Smooth muscle cell (in vitro differentiated cells): Measurements from ENCODE around the gene BTBD10. TPM values are rescaled to one million over a fixed set of nuclear protein-coding genes. Genes with fewer than 3 reads are reported as not detected.

Experiments
- DNase-seq: peaks from one replicate; lab custom pipeline; 2025; ENCODE audit not compliant: unreplicated experiment; lab: John Stamatoyannopoulos, UW
- H2AFZ ChIP-seq: fragments of 200-600 bp; sonication (generic); 2 replicates; pipeline ENCODE4 v1.6.0; 2016; ENCODE audit warnings: antibody characterized with exemption, low read depth, mild to moderate bottlenecking
- H3F3A ChIP-seq: fragments of 200-600 bp; sonication (generic); 2 replicates; pipeline ENCODE4 v1.6.0; 2017; ENCODE audit warnings: antibody characterized with exemption, low read depth
- H3K27ac ChIP-seq: fragments of 200-600 bp; sonication (generic); 2 replicates; pipeline ENCODE4 v1.5.1; 2016; ENCODE audit warnings: low read depth, mild to moderate bottlenecking
- H3K27me3 ChIP-seq: fragments of 200-600 bp; sonication (generic); 2 replicates; pipeline ENCODE4 v1.6.1; 2016; ENCODE audit warnings: low read depth, mild to moderate bottlenecking
- H3K36me3 ChIP-seq: fragments of 200-600 bp; sonication (generic); 2 replicates; pipeline ENCODE4 v1.5.1; 2016; ENCODE audit warnings: low read depth
- H3K4me1 ChIP-seq: fragments of 200-600 bp; sonication (generic); 2 replicates; pipeline ENCODE4 v1.5.1; 2016; ENCODE audit warnings: low read depth
- H3K4me2 ChIP-seq: fragments of 200-600 bp; sonication (generic); 2 replicates; pipeline ENCODE4 v1.6.0; 2016; ENCODE audit warnings: mild to moderate bottlenecking
- H3K4me3 ChIP-seq: fragments of 200-600 bp; sonication (generic); 2 replicates; pipeline ENCODE4 v1.5.1; 2016; ENCODE audit warnings: mild to moderate bottlenecking
- H3K79me2 ChIP-seq: fragments of 200-600 bp; sonication (generic); 2 replicates; pipeline ENCODE4 v1.6.0; 2016; ENCODE audit warnings: low read depth, mild to moderate bottlenecking
- H3K9ac ChIP-seq: fragments of 200-600 bp; sonication (generic); 2 replicates; pipeline ENCODE4 v1.6.0; 2016; ENCODE audit warnings: low read depth
- H3K9me3 ChIP-seq: fragments of 200-600 bp; sonication (generic); replicated peaks from 2 replicates; pipeline ENCODE4 v1.5.1; 2016; ENCODE audit warnings: low read depth
- H4K20me1 ChIP-seq: fragments of 200-600 bp; sonication (generic); 2 replicates; pipeline ENCODE4 v1.6.0; 2016; ENCODE audit warnings: low read depth
- WGBS: methylation state at CpG from one replicate; pipeline ENCODE4 v1.1.7; 2016; ENCODE audit warnings: low lambda C conversion rate; 5-methylcytosine and 5-hydroxymethylcytosine counted together
- polyA plus RNA-seq: library from polyadenylated mRNA; unstranded; fragments of >200 nt; fragmentation: Nextera tagmentation; extraction: Ambion mirVana; gene quantifications from 2 replicates; pipeline ENCODE4 v1.2.1, GENCODE V29; 2016
- total RNA-seq: library from RNA; depleted of rRNA; stranded (reverse); fragments of >200 nt; gene quantifications from 2 replicates; pipeline ENCODE4 v1.2.3, GENCODE V29; 2014
- TF ChIP-seq, protein P1 (sequence below): fragments of 200-600 bp; sonication (generic); IDR thresholded peaks from 2 replicates; pipeline ENCODE4 v1.5.1; 2017; ENCODE audit warnings: borderline replicate concordance, mild to moderate bottlenecking, antibody characterized with exemption; ENCODE audit not compliant: insufficient read depth, poor library complexity, severe bottlenecking

BTBD10 gene
- total and polyA plus RNA-seq, 2 experiments from 2014 or later = 22.3 to 48.5 TPM

DNA sequence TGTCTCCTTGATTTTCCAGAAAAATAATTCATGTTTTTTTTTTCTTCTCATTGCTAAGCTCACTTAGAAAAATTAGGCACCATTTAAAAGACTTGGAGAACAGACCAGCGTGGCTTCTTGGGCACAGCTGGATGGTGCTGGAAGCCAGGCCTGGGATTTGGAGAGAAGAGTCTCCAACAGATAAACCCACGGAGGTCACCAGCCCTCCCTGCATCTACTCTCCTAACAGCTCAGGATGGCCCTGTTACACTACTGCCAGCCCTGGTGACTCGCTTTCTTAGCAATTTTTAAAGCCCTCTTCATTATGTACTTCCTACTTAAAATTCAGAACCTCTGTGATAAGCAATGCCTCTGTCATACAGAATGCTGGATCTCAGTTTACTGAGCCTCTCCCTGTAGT is 31.0 kb upstream of the BTBD10 start:
- no peak overlapping the region for H3K27ac ChIP-seq
- H3K27me3 ChIP-seq = no peaks in the 10 kb centered on the region
- no peaks in the 10 kb centered on the region for H3K36me3 ChIP-seq
- H3K4me2 ChIP-seq = no peak overlapping the region
- no peaks in the 10 kb centered on the region for H3F3A ChIP-seq
- TF ChIP-seq, protein P1, sequence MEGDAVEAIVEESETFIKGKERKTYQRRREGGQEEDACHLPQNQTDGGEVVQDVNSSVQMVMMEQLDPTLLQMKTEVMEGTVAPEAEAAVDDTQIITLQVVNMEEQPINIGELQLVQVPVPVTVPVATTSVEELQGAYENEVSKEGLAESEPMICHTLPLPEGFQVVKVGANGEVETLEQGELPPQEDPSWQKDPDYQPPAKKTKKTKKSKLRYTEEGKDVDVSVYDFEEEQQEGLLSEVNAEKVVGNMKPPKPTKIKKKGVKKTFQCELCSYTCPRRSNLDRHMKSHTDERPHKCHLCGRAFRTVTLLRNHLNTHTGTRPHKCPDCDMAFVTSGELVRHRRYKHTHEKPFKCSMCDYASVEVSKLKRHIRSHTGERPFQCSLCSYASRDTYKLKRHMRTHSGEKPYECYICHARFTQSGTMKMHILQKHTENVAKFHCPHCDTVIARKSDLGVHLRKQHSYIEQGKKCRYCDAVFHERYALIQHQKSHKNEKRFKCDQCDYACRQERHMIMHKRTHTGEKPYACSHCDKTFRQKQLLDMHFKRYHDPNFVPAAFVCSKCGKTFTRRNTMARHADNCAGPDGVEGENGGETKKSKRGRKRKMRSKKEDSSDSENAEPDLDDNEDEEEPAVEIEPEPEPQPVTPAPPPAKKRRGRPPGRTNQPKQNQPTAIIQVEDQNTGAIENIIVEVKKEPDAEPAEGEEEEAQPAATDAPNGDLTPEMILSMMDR = no peak
- no peak for DNase-seq
- H3K9ac ChIP-seq = no peak overlapping the region
- H2AFZ ChIP-seq = no peak overlapping the region
- H3K4me1 ChIP-seq = no peaks in the 10 kb centered on the region
- WGBS = 19% methylated on average over 3 of the region's 3 CpGs
- no peaks in the 10 kb centered on the region for H4K20me1 ChIP-seq
- H3K79me2 ChIP-seq = no peaks in the 10 kb centered on the region
- no peak overlapping the region for H3K4me3 ChIP-seq
- H3K9me3 ChIP-seq = no peaks in the 10 kb centered on the region

DNA sequence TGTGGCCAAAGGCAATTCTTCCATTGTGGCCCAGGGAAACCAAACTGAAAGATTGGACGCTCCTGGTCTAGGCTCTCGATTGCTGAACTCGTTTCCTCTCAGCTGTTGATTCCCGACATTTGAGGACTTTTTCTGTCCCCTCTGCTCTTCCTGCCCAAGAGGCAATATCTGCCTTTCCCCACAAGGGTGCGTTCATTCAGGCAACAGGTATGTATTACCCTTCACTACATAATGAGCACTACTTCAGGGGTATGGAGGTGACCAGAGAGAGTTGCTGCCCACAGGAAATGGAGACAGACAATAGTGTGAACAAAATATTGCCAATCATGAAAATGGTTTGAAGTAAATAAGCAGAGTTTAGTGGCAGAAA is 24.6 kb upstream of the BTBD10 start:
- H2AFZ ChIP-seq = peak overlapping the region; percentile 69
- H3K27me3 ChIP-seq = no peaks in the 10 kb centered on the region
- no peak overlapping the region for H3K27ac ChIP-seq
- TF ChIP-seq, protein P1 = peak; percentile 14
- no peaks in the 10 kb centered on the region for H3K9me3 ChIP-seq
- WGBS = 45% methylated on average over 5 of the region's 5 CpGs
- no peaks in the 10 kb centered on the region for H3K36me3 ChIP-seq
- H3K4me3 ChIP-seq = peak overlapping the region; percentile 24
- no peaks in the 10 kb centered on the region for H3K4me1 ChIP-seq
- H3K9ac ChIP-seq = no peak overlapping the region
- no peaks in the 10 kb centered on the region for H4K20me1 ChIP-seq
- H3F3A ChIP-seq = no peaks in the 10 kb centered on the region
- H3K79me2 ChIP-seq = no peaks in the 10 kb centered on the region
- DNase-seq = no peak
- peak overlapping the region; percentile 37 for H3K4me2 ChIP-seq

DNA sequence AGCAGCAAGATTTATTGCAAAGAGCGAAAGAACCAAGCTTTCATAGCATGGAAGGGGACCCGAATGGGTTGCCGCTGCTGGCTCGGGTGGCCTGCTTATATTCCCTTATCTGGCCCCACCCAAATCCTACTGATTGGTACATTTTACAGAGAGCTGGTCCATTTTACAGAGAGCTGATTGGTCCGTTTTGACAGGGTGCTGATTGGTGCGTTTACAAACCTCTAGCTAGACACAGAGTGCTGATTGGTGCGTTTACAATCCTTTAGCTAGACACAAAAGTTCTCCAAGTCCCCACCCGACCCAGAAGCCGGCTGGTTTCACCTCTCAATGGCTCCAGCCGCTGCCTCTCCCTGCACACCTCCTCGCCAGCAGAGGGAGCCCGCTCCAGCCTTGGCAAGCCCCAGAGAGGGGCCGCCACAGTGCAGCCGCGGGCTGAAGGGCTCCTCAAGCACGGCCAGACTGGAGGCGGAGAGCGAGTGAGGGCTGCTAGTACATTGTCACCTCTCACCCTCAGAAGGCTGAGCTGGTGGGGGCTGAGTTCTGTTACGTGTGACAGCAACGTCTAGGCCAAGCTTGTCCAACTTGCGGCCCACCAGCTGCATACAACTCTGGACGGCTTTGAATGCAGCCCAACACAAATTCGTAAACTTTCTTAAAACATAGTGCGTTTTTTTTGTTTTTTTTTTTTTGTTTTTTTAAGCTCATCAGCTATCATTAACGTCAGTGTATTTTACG is 24.1 kb upstream of the BTBD10 start:
- H3K27me3 ChIP-seq = no peaks in the 10 kb centered on the region
- no peak overlapping the region for H3K27ac ChIP-seq
- peak overlapping the region; percentile 37 for H3K4me2 ChIP-seq
- 67% methylated on average over 19 of the region's 26 CpGs for WGBS
- peak overlapping the region; percentile 69 for H2AFZ ChIP-seq
- H3F3A ChIP-seq = no peaks in the 10 kb centered on the region
- H3K79me2 ChIP-seq = no peaks in the 10 kb centered on the region
- TF ChIP-seq, protein P1 = peak; percentile 40
- no peak for DNase-seq
- no peaks in the 10 kb centered on the region for H3K4me1 ChIP-seq
- no peaks in the 10 kb centered on the region for H3K36me3 ChIP-seq
- no peaks in the 10 kb centered on the region for H4K20me1 ChIP-seq
- H3K9ac ChIP-seq = no peak overlapping the region
- H3K9me3 ChIP-seq = no peaks in the 10 kb centered on the region
- H3K4me3 ChIP-seq = peak overlapping the region; percentile 24

DNA sequence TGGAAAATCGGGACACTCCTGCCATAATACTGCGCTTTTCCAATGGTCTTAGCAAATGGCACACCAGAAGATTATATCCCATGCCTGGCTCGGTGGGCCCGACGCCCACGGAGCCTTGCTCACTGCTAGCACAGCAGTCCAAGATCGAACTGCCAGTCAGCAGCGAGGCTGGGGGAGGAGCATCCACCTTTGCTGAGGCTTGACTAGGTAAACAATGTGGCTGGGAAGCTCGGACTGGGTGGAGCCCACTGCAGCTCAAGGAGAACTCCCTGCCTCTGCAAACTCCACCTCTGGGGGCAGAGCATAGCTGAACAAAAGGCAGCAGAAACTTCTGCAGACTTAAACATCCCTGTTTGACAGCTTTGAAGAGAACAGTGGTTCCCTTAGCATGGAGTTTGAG is 17.2 kb upstream of the BTBD10 start:
- no peak for DNase-seq
- Histone ChIP-seq H3F3A (no peaks in the 10 kb centered on the region), H3K27me3 (no peaks in the 10 kb centered on the region), H4K20me1 (no peaks in the 10 kb centered on the region), H3K27ac (no peak overlapping the region), H3K4me3 (no peak overlapping the region), H3K79me2 (no peaks in the 10 kb centered on the region), H3K4me1 (no peaks in the 10 kb centered on the region), H2AFZ (no peak overlapping the region), H3K9ac (no peak overlapping the region), H3K9me3 (no peaks in the 10 kb centered on the region), H3K4me2 (no peak overlapping the region), H3K36me3 (no peaks in the 10 kb centered on the region)
- TF ChIP-seq, protein P1 = no peak
- 93% methylated on average over 9 of the region's 9 CpGs for WGBS
